Nephron (organoid): Measurements from ENCODE around the gene CHADL.

ENCODE experiments used
- H3K27ac Mint-ChIP-seq, 3 experiments: 2 replicates each; pipeline ENCODE4 v1.8.0; 2020; ENCODE audit warnings: mixed read lengths in 3 of 3, mild to moderate bottlenecking in 2 of 3, moderate library complexity in 1 of 3
- H3K27me3 Mint-ChIP-seq: 2 replicates; pipeline ENCODE4 v1.8.0; 2021; ENCODE audit warnings: low read depth, mild to moderate bottlenecking, moderate library complexity, mixed read lengths
- H3K36me3 Mint-ChIP-seq: 2 replicates; pipeline ENCODE4 v1.8.0; 2020; ENCODE audit warnings: low read depth, mixed read lengths
- H3K4me1 Mint-ChIP-seq: 2 replicates; pipeline ENCODE4 v1.8.0; 2020; ENCODE audit warnings: mixed read lengths
- H3K4me3 Mint-ChIP-seq, 3 experiments: 2 replicates each; pipeline ENCODE4 v1.8.0; 2020; ENCODE audit warnings: mild to moderate bottlenecking in 3 of 3, mixed read lengths in 3 of 3, moderate library complexity in 2 of 3
- H3K9me3 Mint-ChIP-seq: 2 replicates; pipeline ENCODE4 v1.8.0; 2020; ENCODE audit warnings: mixed read lengths
- TF ChIP-seq, protein P1 (sequence below), 3 experiments: fragments of 200-600 bp; sonication (generic); IDR thresholded peaks; one replicate each; pipeline ENCODE4 v1.5.0; 2021; ENCODE audit warnings: antibody characterized with exemption in 3 of 3; ENCODE audit not compliant: unreplicated experiment in 3 of 3

The CHADL gene

DNA sequence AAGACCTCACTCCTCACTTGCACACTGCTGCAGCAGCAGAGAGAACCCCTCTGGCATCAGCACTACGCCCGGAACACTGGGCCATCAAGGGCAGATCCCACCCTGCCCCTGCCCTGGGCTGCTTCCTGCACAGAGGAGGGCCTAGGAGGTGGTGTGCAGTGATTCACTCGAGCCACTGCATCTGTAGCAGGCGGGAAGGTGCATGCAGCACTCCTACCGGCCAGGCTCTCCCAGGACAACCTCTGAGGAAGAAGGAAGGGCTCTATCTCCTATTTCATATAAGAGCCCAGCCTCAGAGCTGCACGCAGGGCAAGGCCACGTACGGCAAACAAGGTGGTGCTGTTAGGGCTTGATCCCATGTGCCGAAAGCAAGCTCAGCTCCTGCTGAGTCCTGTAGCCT lies 31.1 kb upstream of the CHADL start:
- TF ChIP-seq, protein P1, sequence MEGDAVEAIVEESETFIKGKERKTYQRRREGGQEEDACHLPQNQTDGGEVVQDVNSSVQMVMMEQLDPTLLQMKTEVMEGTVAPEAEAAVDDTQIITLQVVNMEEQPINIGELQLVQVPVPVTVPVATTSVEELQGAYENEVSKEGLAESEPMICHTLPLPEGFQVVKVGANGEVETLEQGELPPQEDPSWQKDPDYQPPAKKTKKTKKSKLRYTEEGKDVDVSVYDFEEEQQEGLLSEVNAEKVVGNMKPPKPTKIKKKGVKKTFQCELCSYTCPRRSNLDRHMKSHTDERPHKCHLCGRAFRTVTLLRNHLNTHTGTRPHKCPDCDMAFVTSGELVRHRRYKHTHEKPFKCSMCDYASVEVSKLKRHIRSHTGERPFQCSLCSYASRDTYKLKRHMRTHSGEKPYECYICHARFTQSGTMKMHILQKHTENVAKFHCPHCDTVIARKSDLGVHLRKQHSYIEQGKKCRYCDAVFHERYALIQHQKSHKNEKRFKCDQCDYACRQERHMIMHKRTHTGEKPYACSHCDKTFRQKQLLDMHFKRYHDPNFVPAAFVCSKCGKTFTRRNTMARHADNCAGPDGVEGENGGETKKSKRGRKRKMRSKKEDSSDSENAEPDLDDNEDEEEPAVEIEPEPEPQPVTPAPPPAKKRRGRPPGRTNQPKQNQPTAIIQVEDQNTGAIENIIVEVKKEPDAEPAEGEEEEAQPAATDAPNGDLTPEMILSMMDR (IDR thresholded peaks at IDR 0.05; ENCODE audit: unreplicated experiment in 3 of 3): no peak
- H3K27me3 Mint-ChIP-seq: no peaks in the 10 kb centered on the region
- no peaks in the 10 kb centered on the region for H3K4me1 Mint-ChIP-seq
- H3K4me3 Mint-ChIP-seq: no peak overlapping the region
- peaks cover 58% of the 10 kb centered on the region for H3K36me3 Mint-ChIP-seq
- H3K27ac Mint-ChIP-seq: no peak overlapping the region
- H3K9me3 Mint-ChIP-seq: no peaks in the 10 kb centered on the region

DNA sequence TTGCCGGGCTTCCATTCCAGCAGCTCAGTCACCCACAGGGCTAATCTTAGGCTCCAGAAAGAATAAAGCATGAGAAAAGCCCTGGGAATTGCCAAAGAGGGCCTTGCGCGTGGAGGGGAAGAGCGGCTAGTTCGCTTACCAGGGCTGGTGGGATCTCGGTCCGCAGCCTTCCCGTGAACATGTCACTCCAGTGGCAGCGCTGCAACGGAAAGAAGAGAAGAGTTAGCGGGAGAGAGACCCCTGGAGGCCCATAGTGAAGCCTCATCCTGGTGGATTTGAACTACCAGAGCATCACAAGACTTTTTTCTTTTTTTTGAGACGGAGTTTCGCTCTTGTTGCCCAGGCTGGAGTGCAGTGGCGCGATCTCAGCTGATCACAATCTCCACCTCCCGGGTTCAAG lies 27.2 kb upstream of the CHADL start:
- no peaks in the 10 kb centered on the region for H3K27me3 Mint-ChIP-seq
- no peak overlapping the region for H3K27ac Mint-ChIP-seq
- no peaks in the 10 kb centered on the region for H3K4me1 Mint-ChIP-seq
- TF ChIP-seq, protein P1 (IDR thresholded peaks at IDR 0.05; ENCODE audit: unreplicated experiment in 3 of 3): no peak
- no peaks in the 10 kb centered on the region for H3K9me3 Mint-ChIP-seq
- no peak overlapping the region for H3K4me3 Mint-ChIP-seq
- peaks cover 54% of the 10 kb centered on the region for H3K36me3 Mint-ChIP-seq

DNA sequence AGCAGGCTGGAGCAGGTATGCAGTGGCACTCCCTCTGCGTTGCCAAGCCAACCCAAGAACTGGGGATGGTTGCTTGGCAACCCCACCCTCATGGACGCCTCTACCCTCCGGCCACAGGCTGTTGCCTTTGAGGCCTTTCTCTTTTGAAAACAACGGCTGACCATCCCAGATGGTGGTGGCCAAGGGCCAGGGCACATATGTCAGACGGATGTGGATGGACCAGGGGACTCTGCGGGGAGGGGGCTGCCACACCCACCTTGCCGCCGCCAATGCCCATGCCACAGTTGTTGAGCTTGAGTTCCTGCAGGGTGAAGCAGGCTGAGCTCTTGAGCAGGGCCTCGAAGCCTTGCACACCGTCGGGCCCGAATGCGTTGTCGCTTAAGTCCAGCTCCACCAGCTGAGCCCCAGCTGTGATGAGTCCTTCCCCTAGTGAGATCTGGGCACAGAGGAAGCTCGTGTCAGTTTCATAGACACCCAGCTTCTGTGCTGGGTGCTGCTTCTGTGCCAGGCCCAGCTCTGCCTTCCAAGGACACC lies 23.7 kb upstream of the CHADL start:
- peaks cover 55% of the 10 kb centered on the region for H3K36me3 Mint-ChIP-seq
- no peaks in the 10 kb centered on the region for H3K27me3 Mint-ChIP-seq
- no peak overlapping the region for H3K4me3 Mint-ChIP-seq
- H3K27ac Mint-ChIP-seq: no peak overlapping the region
- H3K4me1 Mint-ChIP-seq: no peaks in the 10 kb centered on the region
- no peaks in the 10 kb centered on the region for H3K9me3 Mint-ChIP-seq
- TF ChIP-seq, protein P1 (IDR thresholded peaks at IDR 0.05; ENCODE audit: unreplicated experiment in 3 of 3): no peak

DNA sequence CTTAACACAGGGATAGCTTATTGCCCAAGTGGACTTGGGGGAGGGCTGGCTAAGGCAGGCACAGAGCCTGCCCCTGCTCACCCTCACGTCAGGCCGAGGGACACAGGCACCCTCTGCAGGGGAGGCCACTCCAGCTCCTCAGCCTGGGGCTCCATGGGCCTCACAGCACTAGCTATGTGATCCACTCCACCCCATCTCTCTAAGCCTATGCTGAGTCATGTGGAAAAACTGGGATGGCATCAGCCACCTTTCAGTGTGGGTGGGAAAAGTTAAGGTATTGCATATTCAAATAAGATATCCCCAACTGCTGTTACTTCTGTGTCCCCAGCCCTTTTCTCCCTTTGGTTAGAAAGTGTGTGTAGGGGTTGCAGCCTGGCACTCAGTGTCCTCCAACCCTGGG lies 23.0 kb upstream of the CHADL start:
- Mint-ChIP-seq H3K27me3 (no peaks in the 10 kb centered on the region), H3K9me3 (no peaks in the 10 kb centered on the region), H3K4me3 (no peak overlapping the region), H3K36me3 (peaks cover 57% of the 10 kb centered on the region), H3K27ac (no peak overlapping the region), H3K4me1 (no peaks in the 10 kb centered on the region)
- TF ChIP-seq, protein P1 (IDR thresholded peaks at IDR 0.05; ENCODE audit: unreplicated experiment in 3 of 3): no peak

DNA sequence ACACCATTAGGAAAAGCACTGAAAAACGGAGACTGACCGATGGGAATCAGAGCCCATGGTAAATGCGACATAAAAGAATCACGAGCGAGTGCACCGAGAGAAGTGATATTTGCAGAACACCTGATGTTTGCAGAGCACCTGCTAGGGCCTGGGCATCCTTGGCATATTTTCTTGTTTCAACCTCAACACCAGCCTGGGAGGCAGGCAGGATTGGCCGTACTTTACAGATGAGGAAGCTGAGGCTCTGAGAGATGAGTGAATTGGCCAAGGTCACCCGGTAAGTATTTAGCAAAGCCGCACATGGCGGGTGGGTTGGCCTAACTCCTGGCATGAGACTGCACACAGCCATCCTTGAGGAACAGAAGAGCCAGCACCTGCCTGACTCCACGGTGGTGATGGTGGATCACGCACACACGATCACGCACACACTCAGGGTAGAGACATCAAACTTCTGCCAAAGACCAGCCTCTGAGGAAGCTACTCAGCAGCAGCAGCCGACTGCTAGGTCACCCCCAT lies 21.6 kb upstream of the CHADL start:
- Mint-ChIP-seq H3K36me3 (peaks cover 48% of the 10 kb centered on the region), H3K4me3 (no peak overlapping the region), H3K9me3 (no peaks in the 10 kb centered on the region), H3K27ac (no peak overlapping the region), H3K4me1 (peaks cover 2% of the 10 kb centered on the region), H3K27me3 (no peaks in the 10 kb centered on the region)
- TF ChIP-seq, protein P1 (IDR thresholded peaks at IDR 0.05; ENCODE audit: unreplicated experiment in 3 of 3): no peak

DNA sequence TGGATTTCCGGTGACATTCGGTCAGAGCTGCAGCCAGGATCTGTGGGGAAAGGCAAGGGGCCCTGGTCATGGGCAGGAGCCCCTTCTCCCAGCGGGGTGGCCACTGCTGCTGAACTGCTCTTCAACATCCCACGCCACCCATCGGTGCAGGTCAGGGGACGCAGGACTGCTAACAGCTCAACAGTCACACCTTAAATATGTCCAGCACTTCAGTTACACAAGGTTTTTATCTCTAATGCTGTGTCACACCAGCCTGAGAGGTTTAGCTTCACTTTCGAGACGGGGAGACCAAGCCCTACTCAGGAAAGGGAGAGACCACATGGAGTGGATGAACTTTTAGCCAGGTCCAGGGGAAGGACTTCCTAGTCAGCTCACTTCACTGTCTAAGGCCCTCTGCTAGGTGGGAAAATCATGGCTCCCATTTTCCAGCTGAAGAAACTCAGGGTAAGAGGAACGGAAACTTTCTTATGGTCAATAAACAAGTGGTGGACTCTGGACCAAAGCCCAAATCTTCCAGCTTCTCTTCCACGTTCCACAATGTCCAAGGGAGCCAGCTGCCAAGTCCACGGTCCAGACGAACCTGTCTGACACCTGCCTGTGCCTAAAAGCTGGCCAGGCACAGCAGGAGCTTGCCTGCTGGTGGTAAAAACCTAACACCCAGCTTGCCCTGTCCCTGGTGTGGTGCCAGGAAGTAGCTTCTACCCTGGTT lies 21.0 kb upstream of the CHADL start:
- TF ChIP-seq, protein P1 (IDR thresholded peaks at IDR 0.05; ENCODE audit: unreplicated experiment in 3 of 3): no peak
- H3K4me1 Mint-ChIP-seq: peaks cover 9% of the 10 kb centered on the region
- no peaks in the 10 kb centered on the region for H3K27me3 Mint-ChIP-seq
- H3K4me3 Mint-ChIP-seq: no peak overlapping the region
- H3K9me3 Mint-ChIP-seq: no peaks in the 10 kb centered on the region
- no peak overlapping the region for H3K27ac Mint-ChIP-seq
- peaks cover 53% of the 10 kb centered on the region for H3K36me3 Mint-ChIP-seq
